ENCODE results near the gene CLDN9. TPM values are rescaled to one million over a fixed set of nuclear protein-coding genes. Genes with fewer than 3 reads are reported as not detected.
A peak's percentile ranks its signal among the peaks of the same experiment; 100 is the strongest.

CLDN9 gene
- total RNA-seq, 2 donors from 2014 or later = 0.91 TPM; not detected in 1

- Histone ChIP-seq H3K27me3 (replicated peaks; ENCODE audit: insufficient read depth) (no peaks in the 10 kb centered on the region), H3K4me3 (no peak overlapping the region), H3K36me3 (no peaks in the 10 kb centered on the region), H3K9me3 (no peaks in the 10 kb centered on the region), H3K27ac (no peak overlapping the region), H3K4me1 (replicated peaks) (no peaks in the 10 kb centered on the region)
- intact Hi-C loops (cut with DNase I) = no loop called here
- no peak for DNase-seq (ENCODE audit: low spot score)
- 41% methylated on average over 8 of the region's 8 CpGs for WGBS
- TF ChIP-seq POLR2AphosphoS5 (IDR thresholded peaks at IDR 0.05) = no peak
- no peak for TF ChIP-seq CTCF (IDR thresholded peaks at IDR 0.05)
- no peak for TF ChIP-seq POLR2A (IDR thresholded peaks at IDR 0.05)
Measured at GRCh38 chr16:2988590-2989099, 24.1 kb upstream of the CLDN9 start.

- WGBS = 69% methylated on average over 10 of the region's 10 CpGs
- TF ChIP-seq CTCF (IDR thresholded peaks at IDR 0.05) (no peak), POLR2A (IDR thresholded peaks at IDR 0.05) (no peak), POLR2AphosphoS5 (IDR thresholded peaks at IDR 0.05) (no peak)
- Histone ChIP-seq H3K4me1 (replicated peaks) (no peaks in the 10 kb centered on the region), H3K4me3 (no peak overlapping the region), H3K27me3 (replicated peaks; ENCODE audit: insufficient read depth) (no peaks in the 10 kb centered on the region), H3K27ac (no peak overlapping the region), H3K9me3 (no peaks in the 10 kb centered on the region), H3K36me3 (no peaks in the 10 kb centered on the region)
- intact Hi-C loops (cut with DNase I) = no loop called here
- DNase-seq (ENCODE audit: low spot score) = no peak
Measured at GRCh38 chr16:2990891-2991290, 21.8 kb upstream of the CLDN9 start.

- no peaks in the 10 kb centered on the region for H3K4me1 ChIP-seq (replicated peaks)
- intact Hi-C loops (cut with DNase I) = no loop called here
- no peaks in the 10 kb centered on the region for H3K36me3 ChIP-seq
- WGBS = 83% methylated on average over 12 of the region's 12 CpGs
- H3K9me3 ChIP-seq = no peaks in the 10 kb centered on the region
- H3K27ac ChIP-seq = no peak overlapping the region
- H3K4me3 ChIP-seq = no peak overlapping the region
- no peaks in the 10 kb centered on the region for H3K27me3 ChIP-seq (replicated peaks; ENCODE audit: insufficient read depth)
- no peak for TF ChIP-seq POLR2A (IDR thresholded peaks at IDR 0.05)
- TF ChIP-seq POLR2AphosphoS5 (IDR thresholded peaks at IDR 0.05) = no peak
- TF ChIP-seq CTCF (IDR thresholded peaks at IDR 0.05) = no peak
- DNase-seq (ENCODE audit: low spot score) = no peak
Measured at GRCh38 chr16:2991566-2992261, 21.0 kb upstream of the CLDN9 start.

- Histone ChIP-seq H3K9me3 (no peaks in the 10 kb centered on the region), H3K27ac (no peak overlapping the region), H3K27me3 (replicated peaks; ENCODE audit: insufficient read depth) (no peaks in the 10 kb centered on the region), H3K4me3 (no peak overlapping the region), H3K36me3 (no peaks in the 10 kb centered on the region), H3K4me1 (replicated peaks) (no peaks in the 10 kb centered on the region)
- 60% methylated on average over 14 of the region's 14 CpGs for WGBS
- TF ChIP-seq CTCF (IDR thresholded peaks at IDR 0.05) (no peak), POLR2A (IDR thresholded peaks at IDR 0.05) (no peak), POLR2AphosphoS5 (IDR thresholded peaks at IDR 0.05) (peak; percentile 21)
- intact Hi-C loops (cut with DNase I) = no loop called here
- DNase-seq (ENCODE audit: low spot score) = peak; percentile 56
Measured at GRCh38 chr16:2992383-2993081, 20.2 kb upstream of the CLDN9 start.
